Cardiac muscle cell (in vitro differentiated cells and primary cell): Measurements from ENCODE around the gene AIG1. TPM values are rescaled to one million over a fixed set of nuclear protein-coding genes. Genes with fewer than 3 reads are reported as not detected.

Experiments
- DNase-seq, 2 donors: peaks; one replicate each; pipeline versions ENCODE4 v3.0.0 to v3.0.0-alpha.2; 2010 to 2017; ENCODE audit warnings: low read depth in 1 of 2, low spot score in 1 of 2
- H3K27ac ChIP-seq: fragments of 200-600 bp; sonication (generic); 2 replicates; pipeline ENCODE4 v1.5.1; 2016
- H3K27me3 ChIP-seq: fragments of 200-600 bp; sonication (generic); 2 replicates; pipeline ENCODE4 v1.6.0; 2016; ENCODE audit warnings: control low read depth
- H3K36me3 ChIP-seq: fragments of 200-600 bp; sonication (generic); 2 replicates; pipeline ENCODE4 v1.5.1; 2016; ENCODE audit warnings: control low read depth
- H3K4me1 ChIP-seq: fragments of 200-600 bp; sonication (generic); 2 replicates; pipeline ENCODE4 v1.8.1; 2017; ENCODE audit warnings: low read depth, mild to moderate bottlenecking, mixed run types
- H3K4me3 ChIP-seq: fragments of 200-600 bp; sonication (generic); 2 replicates; pipeline ENCODE4 v1.5.1; 2016; ENCODE audit warnings: mild to moderate bottlenecking
- H3K9me3 ChIP-seq: fragments of 200-600 bp; sonication (generic); 2 replicates; pipeline ENCODE4 v1.5.1; 2017; ENCODE audit warnings: low read depth, mild to moderate bottlenecking, control low read depth
- polyA plus RNA-seq: library from polyadenylated mRNA; unstranded; fragments of >200 nt; fragmentation: Nextera tagmentation; extraction: Ambion mirVana; gene quantifications from 2 replicates; pipeline ENCODE4 v1.2.1, GENCODE V29; 2016
- total RNA-seq: library from RNA; depleted of rRNA; stranded (reverse); fragments of >200 nt; gene quantifications from 2 replicates; pipeline ENCODE4 v1.2.3, GENCODE V29; 2016
- TF ChIP-seq, protein P1 (sequence below): IDR thresholded peaks from 2 replicates; pipeline ENCODE4 v1.5.1; 2012; ENCODE audit warnings: low read depth, mild to moderate bottlenecking, low read length

AIG1 gene
- total and polyA plus RNA-seq, 2 experiments from 2014 or later, result 35.9 to 55.4 TPM

DNA sequence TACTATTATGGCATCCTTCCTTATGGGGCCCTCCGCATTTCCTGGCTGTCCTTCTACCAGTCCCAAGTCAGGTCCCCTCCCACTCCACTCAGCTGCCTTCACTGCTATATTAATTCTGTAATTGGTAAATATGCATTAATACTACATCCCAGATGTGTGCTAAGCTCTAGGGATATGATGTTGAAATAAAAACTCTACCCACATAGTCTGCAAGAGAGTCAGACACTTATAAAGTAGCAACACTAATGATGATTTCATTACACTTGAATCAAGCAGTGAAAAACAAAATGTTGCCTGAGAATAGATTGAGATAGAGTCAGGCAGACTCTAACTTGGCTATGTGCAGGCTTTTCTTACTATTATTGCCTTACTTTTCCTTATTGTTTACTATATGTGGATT, 62.4 kb downstream of the AIG1 start:
- TF ChIP-seq, protein P1, sequence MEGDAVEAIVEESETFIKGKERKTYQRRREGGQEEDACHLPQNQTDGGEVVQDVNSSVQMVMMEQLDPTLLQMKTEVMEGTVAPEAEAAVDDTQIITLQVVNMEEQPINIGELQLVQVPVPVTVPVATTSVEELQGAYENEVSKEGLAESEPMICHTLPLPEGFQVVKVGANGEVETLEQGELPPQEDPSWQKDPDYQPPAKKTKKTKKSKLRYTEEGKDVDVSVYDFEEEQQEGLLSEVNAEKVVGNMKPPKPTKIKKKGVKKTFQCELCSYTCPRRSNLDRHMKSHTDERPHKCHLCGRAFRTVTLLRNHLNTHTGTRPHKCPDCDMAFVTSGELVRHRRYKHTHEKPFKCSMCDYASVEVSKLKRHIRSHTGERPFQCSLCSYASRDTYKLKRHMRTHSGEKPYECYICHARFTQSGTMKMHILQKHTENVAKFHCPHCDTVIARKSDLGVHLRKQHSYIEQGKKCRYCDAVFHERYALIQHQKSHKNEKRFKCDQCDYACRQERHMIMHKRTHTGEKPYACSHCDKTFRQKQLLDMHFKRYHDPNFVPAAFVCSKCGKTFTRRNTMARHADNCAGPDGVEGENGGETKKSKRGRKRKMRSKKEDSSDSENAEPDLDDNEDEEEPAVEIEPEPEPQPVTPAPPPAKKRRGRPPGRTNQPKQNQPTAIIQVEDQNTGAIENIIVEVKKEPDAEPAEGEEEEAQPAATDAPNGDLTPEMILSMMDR, result no peak
- Histone ChIP-seq H3K27ac (no peak overlapping the region), H3K27me3 (no peaks in the 10 kb centered on the region), H3K4me1 (no peaks in the 10 kb centered on the region), H3K4me3 (no peak overlapping the region), H3K9me3 (no peaks in the 10 kb centered on the region), H3K36me3 (no peaks in the 10 kb centered on the region)
- DNase-seq, result no peak

DNA sequence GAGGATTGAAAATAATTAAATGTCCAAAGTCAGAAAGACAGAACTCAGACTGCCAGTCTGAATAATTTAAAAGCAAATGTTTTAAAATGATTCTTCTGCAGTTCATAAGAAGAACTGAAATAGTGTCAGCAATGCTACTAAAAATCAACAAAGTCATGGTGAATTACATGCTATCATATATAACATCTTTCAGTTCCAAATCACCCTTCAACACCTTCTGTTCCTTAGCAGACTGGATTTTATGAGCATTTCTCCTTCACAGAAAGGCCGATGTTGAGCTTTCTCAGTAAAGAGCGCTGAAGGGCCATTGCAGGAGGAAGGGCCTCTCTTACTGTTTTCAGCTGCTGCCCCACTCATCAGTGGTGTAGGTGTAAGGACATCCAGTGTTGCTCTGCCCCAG, 63.3 kb downstream of the AIG1 start:
- TF ChIP-seq, protein P1, result no peak
- no peak for DNase-seq
- H3K27ac ChIP-seq, result no peak overlapping the region
- no peak overlapping the region for H3K4me3 ChIP-seq
- no peaks in the 10 kb centered on the region for H3K9me3 ChIP-seq
- no peaks in the 10 kb centered on the region for H3K4me1 ChIP-seq
- no peaks in the 10 kb centered on the region for H3K27me3 ChIP-seq
- H3K36me3 ChIP-seq, result no peaks in the 10 kb centered on the region

- no peaks in the 10 kb centered on the region for H3K36me3 ChIP-seq
- no peak overlapping the region for H3K27ac ChIP-seq
- no peak overlapping the region for H3K4me3 ChIP-seq
- no peaks in the 10 kb centered on the region for H3K4me1 ChIP-seq
- peak in 1 of 2 donors; percentile 18 for DNase-seq
- H3K9me3 ChIP-seq, result no peaks in the 10 kb centered on the region
- TF ChIP-seq, protein P1, result no peak
- H3K27me3 ChIP-seq, result no peaks in the 10 kb centered on the region
These were observed 64.8 kb downstream of the AIG1 start for GRCh38 chr6:143125455-143125854.

- no peaks in the 10 kb centered on the region for H3K27me3 ChIP-seq
- no peak overlapping the region for H3K27ac ChIP-seq
- no peaks in the 10 kb centered on the region for H3K4me1 ChIP-seq
- TF ChIP-seq, protein P1, result no peak
- no peaks in the 10 kb centered on the region for H3K9me3 ChIP-seq
- H3K4me3 ChIP-seq, result no peak overlapping the region
- DNase-seq, result no peak
- H3K36me3 ChIP-seq, result no peaks in the 10 kb centered on the region
These were observed 65.3 kb downstream of the AIG1 start for GRCh38 chr6:143125864-143126573.

DNA sequence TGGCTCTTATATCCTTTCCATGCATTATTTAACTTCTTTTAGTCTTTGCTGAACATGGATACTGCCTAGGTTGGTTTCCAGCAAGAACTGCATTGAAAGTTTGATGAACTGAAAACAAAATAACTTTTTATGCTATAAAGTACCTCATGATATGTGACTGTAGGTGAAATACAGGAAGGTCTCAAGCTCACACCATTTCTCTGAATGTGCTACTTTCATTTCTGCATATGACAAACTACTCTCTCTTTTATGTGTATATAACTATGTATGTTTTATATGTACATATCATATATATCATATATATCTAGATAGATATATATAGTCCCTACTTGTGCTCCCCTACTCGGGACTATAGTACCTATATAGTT, 65.9 kb downstream of the AIG1 start:
- TF ChIP-seq, protein P1, result no peak
- DNase-seq, result no peak
- no peaks in the 10 kb centered on the region for H3K27me3 ChIP-seq
- H3K27ac ChIP-seq, result no peak overlapping the region
- H3K9me3 ChIP-seq, result no peaks in the 10 kb centered on the region
- no peaks in the 10 kb centered on the region for H3K36me3 ChIP-seq
- H3K4me1 ChIP-seq, result no peaks in the 10 kb centered on the region
- no peak overlapping the region for H3K4me3 ChIP-seq
